NB4 (cell line): Measurements from ENCODE around the gene PKP1.

Experiments
- DNase-seq: peaks from one replicate; pipeline ENCODE4 v3.0.0; 2010; ENCODE audit warnings: low read depth
- H3K4me3 ChIP-seq: one replicate; pipeline ENCODE4 v1.5.1; 2011; ENCODE audit warnings: mild to moderate bottlenecking, low read depth, low read length, moderate library complexity
- CTCF ChIP-seq: IDR thresholded peaks from one replicate; pipeline ENCODE4 v1.5.1; 2012; ENCODE audit warnings: low read depth, low read length
- MAX ChIP-seq: IDR thresholded peaks from 2 replicates; pipeline ENCODE4 v1.6.1; 2011; ENCODE audit warnings: low read depth, low read length
- MYC ChIP-seq: IDR thresholded peaks from 2 replicates; pipeline ENCODE4 v1.6.1; 2011; ENCODE audit warnings: low read depth, low read length
- POLR2A ChIP-seq: IDR thresholded peaks from 2 replicates; pipeline ENCODE4 v1.6.1; 2011; ENCODE audit warnings: mild to moderate bottlenecking; ENCODE audit not compliant: insufficient read length; ENCODE audit errors: extremely low read depth

The PKP1 gene

GRCh38 chr1:201371276-201371675 lies 88.0 kb downstream of the PKP1 start:
- TF ChIP-seq POLR2A (no peak), MYC (no peak), CTCF (no peak), MAX (no peak)
- no peak overlapping the region for H3K4me3 ChIP-seq
- DNase-seq, result no peak

GRCh38 chr1:201371792-201372191 lies 88.5 kb downstream of the PKP1 start:
- TF ChIP-seq CTCF (no peak), MYC (no peak), MAX (no peak), POLR2A (no peak)
- no peak for DNase-seq
- H3K4me3 ChIP-seq, result no peak overlapping the region

GRCh38 chr1:201374364-201374763 lies 91.1 kb downstream of the PKP1 start:
- H3K4me3 ChIP-seq, result no peak overlapping the region
- DNase-seq, result no peak
- TF ChIP-seq MAX (no peak), MYC (no peak), CTCF (no peak), POLR2A (no peak)

GRCh38 chr1:201375169-201375568 lies 91.9 kb downstream of the PKP1 start:
- no peak overlapping the region for H3K4me3 ChIP-seq
- no peak for TF ChIP-seq MYC
- TF ChIP-seq POLR2A, result no peak
- TF ChIP-seq CTCF, result peak; percentile 10
- DNase-seq, result peak; percentile 22

GRCh38 chr1:201376107-201376463 lies 92.8 kb downstream of the PKP1 start:
- no peak for DNase-seq
- TF ChIP-seq MYC, result no peak
- TF ChIP-seq POLR2A, result no peak
- TF ChIP-seq CTCF, result no peak
- no peak for TF ChIP-seq MAX
- H3K4me3 ChIP-seq, result no peak overlapping the region

- TF ChIP-seq MYC (no peak), CTCF (peak; percentile 76)
- H3K4me3 ChIP-seq, result no peak overlapping the region
- DNase-seq, result peak; percentile 36
Measured at GRCh38 chr1:201376464-201377374, 93.4 kb downstream of the PKP1 start.
